HCEC 1CT (cell line): ENCODE measurements around the gene TNFRSF14.
"Not testable (repeated sequence)": the region's sequence is repeated elsewhere in the genome, so short reads cannot be mapped to it uniquely, and the experiment has no call there.

Experiments
- DNase-seq: peaks from one replicate; pipeline ENCODE4 v3.0.0-alpha.2; 2017

Gene TNFRSF14

DNA sequence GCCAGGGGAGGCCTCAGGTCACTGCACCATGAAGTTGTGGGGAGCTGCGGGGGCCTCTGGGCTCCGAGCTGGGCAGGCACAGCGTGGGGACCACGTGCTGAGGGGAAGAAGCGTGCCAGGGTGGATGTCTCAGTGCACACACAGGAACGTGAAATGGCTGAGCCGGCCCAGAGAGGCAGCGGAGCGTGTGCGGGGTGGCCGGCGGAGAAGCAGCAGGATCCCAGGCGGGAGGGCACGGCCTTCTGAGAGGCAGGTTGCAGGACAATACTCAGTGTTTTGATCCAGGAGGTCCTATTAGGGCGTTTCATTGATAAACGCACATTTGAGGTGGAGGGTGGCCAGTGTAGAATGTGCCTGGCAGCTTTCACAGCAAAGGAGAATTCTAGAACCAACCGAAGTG, 12.9 kb downstream of the TNFRSF14 start:
- DNase-seq, result no peak

DNA sequence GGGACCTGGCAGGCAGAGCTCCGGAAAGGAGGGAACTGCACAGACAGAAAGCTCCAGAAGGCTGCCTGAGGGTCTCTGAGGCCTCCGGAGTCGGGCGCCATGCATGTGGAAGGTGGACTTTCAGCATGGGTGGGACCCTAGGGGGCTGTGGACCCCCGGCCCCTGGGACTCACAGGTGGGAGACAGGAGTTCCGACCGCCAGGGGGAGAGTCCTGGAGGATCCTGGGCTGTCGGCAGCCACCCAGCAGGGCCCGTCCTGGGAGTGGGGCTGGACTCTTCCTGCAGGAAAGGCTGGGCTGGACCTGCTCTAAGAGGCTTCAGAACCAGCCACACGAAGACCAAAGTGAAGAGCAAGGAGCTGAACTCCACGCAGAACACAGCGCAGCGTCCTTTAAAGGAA, 13.5 kb downstream of the TNFRSF14 start:
- DNase-seq, result not testable (repeated sequence)

- no peak for DNase-seq
Measured at GRCh38 chr1:2570332-2570731, 14.2 kb downstream of the TNFRSF14 start.

DNA sequence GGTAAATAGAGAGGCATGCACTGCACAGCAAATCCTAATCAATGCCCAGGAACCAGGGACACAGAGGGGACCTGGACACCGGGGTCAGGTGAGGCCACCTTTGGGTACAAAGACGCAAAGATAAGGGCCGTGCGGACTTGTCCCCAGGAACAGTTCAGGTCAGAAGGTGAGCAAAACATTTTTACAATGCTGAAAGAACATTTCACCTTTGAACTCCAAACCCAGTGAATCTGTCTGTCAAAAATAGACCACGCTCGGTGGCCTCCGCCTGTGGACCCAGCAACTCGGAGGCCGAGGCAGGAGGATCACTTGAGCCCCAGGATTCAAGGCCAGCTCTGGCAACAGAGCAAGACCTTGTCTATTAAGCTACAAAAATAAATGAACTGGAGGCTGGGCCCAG, 15.2 kb downstream of the TNFRSF14 start:
- DNase-seq, result no peak

DNA sequence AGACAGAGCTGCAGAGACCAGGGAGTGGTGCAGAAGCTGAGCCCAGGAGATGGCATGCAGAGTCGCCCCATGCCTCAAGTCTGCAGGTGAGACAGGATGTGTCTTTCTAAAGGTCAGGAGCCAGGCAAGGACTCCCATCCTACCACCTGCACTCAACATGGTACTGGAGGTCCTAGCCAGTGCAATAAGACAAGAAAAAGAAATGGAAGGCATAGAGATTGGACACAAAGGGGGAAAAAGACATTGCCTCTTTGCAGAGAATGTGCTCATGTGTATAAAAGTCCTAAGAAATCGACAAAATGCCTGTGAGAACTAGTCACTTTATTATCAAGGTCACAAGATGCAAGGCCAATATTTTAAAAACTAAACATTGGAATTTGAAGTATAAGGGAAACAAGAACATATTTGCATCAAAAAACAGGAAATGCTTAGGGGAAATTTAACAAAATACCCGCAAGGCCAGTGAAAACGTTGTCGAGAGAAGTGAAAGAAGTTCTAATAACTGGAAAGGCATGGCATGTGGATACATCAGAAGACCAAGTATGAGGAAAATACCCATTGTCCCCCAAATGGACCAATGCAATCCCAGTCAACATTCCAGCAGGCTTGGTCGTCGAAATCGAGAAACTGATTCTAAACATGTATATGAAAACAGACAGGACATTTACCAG, 17.2 kb downstream of the TNFRSF14 start:
- DNase-seq, result no peak

DNA sequence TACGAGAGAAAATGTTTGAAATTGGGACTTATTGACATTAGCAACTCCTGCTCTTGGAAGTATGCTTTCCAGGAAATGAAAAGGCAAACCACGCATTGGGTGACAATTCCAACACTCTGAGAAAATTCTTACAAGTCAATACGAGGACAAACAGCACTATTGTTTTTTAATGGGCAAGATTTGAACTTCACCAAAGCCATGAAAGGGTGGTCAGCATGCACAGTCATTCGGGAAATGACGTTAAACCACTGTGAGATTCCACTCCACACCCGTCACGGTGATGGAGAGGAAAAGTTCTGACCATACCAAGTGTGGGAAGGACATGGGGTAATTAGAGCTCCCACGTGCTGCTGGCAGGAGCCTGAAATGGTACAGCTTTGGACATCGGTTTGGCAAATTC, 18.2 kb downstream of the TNFRSF14 start:
- no peak for DNase-seq

GRCh38 chr1:2575801-2576663, 19.9 kb downstream of the TNFRSF14 start:
- DNase-seq, result no peak

DNA sequence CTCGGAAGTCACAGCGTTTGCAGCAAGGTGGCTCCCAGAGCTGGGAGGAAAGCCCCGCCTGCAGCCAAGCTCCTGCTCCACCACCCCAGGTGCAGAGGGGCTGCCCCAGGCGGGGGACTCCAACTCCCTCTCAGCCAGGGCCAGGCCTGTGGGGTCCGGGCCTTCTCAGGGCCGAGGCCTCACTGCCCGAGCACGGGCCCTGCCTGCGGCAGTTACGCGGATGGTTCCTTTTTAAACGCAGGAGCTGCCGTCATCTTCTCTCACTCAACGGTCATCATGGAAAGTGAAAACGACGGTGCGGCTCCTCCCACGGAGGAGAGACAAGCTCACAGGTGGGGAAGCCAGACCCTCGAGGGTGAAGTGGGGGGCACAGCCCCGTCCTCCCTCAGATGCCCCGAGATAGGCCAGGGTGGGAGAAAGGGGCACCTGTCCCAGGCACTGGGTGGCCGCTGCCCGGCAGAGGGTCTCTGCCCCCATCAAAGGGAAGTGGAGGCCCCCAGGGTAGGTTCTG, 21.4 kb downstream of the TNFRSF14 start:
- not testable (repeated sequence) for DNase-seq

DNA sequence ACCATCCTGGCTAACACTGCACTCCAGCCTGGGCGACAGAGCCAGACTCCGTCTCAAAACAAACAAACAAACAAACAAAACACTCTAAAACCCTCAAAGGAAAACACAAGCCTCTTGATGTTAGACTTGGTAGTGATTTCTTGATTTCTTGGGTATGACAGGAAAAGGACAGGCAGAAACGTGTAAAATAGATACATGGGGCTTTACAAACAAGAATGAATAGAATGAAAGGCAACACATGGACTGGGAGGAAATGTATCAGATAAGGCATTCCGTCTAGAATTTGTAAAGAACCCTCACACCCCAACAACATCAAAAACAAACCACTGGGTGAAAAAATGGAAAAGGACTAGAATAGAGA, 22.6 kb downstream of the TNFRSF14 start:
- no peak for DNase-seq

GRCh38 chr1:2580691-2581090, 24.5 kb downstream of the TNFRSF14 start:
- no peak for DNase-seq

GRCh38 chr1:2582391-2582790, 26.2 kb downstream of the TNFRSF14 start:
- no peak for DNase-seq

DNA sequence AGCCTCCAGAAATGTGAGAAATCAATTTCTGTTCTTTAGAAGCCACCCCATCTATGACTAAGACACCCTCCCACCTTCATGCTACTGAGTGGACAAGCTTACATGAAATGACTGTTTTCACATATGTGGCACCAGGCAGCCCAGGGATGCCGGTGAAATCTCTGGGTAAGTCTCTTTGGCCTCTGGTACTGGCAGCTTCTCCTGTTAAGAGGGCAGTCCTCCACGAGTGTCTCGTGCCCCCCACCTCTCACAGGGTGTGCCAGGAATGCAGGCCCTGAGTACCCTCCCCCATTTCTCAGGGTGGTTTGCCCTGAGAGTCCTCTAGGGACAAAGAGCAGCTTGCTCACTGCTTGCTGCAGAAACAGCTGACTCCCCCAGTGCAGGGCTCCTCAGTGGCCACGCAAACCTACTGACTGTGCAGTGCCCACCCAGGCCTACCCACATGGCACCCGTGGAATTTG, 27.2 kb downstream of the TNFRSF14 start:
- no peak for DNase-seq

GRCh38 chr1:2583871-2584351, 27.7 kb downstream of the TNFRSF14 start:
- no peak for DNase-seq

- DNase-seq, result no peak
Measured at GRCh38 chr1:2584686-2585317, 28.6 kb downstream of the TNFRSF14 start.

DNA sequence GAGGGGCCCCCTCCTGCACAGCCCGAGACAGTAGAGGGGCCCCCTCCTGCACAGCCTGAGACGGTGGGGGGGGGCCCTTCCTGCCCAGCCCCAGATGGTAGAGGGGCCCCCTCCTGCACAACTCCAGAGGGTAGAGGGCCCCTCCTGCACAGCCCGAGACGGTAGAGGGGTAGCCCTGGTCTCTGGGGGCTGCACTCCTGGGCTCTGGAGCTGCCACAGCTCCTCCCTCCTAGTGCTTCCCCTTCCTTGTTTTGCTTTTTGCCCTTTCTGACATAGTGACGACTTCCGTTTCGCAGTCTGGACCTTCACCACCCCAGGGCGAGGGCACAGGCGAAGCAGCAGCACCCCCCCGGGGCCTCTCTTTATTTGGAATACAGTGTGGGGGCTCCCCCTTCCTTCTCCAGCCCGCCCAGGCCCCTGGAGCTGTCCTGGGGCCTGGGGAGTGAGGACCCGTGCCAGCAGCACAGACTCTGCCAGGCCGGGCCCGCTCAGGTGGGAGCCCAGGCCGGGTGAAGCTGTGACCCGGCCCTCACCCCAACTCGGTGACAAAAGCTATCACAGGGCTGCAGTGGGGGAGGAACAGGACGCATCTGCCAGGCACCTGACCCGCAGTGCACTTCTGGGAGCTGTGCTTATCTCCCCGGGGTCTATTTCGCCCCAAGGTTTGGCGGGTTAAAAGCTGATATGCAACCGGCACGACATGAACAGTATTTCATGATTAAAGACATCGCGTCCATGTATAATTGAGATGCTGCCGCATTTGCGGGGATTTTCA, 29.3 kb downstream of the TNFRSF14 start:
- DNase-seq, result peak; percentile 36

- peak; percentile 99 for DNase-seq
Measured at GRCh38 chr1:2586154-2587070, 30.2 kb downstream of the TNFRSF14 start, which contains the start of gene PRXL2B. PRXL2B (plus strand) TSS chr1:2586777; CDS start chr1:2586886, 109 bp downstream.

DNA sequence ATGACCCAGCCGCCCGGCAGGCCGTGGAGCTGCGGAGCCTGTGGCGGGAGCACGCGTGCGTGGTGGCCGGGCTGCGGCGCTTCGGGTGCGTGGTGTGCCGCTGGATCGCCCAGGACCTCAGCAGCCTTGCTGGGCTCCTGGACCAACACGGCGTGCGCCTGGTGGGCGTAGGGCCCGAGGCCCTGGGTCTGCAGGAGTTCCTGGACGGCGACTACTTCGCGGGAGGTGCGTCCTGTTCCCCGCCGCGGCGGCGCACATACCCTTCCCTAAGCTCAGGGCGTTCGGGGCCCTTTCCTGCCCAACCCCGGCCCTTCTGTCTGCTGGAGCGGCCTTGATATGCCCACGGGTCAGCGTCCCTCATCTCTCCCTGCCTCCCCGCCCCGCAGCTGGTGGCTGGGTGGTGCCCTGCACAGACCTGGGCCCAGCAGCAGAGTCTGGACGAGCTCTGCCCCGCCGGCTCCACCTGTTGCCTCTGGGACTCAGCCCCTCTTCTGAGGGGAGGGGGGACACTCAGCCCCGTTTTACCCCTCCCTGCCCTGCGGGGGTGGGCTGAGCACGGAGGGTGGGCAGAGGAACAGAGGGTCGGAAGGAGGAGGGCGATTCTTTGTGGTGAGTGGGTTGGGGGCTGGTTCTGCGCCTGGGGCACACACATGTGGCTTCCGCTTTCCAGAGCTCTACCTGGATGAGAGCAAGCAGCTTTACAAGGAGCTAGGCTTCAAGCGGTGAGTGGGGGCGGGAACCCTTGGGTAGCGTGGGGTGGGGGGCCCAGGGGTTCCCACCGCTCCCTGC, 31.1 kb downstream of the TNFRSF14 start:
- DNase-seq, result peak; percentile 3

- no peak for DNase-seq
Measured at GRCh38 chr1:2587860-2588571, 31.8 kb downstream of the TNFRSF14 start.

DNA sequence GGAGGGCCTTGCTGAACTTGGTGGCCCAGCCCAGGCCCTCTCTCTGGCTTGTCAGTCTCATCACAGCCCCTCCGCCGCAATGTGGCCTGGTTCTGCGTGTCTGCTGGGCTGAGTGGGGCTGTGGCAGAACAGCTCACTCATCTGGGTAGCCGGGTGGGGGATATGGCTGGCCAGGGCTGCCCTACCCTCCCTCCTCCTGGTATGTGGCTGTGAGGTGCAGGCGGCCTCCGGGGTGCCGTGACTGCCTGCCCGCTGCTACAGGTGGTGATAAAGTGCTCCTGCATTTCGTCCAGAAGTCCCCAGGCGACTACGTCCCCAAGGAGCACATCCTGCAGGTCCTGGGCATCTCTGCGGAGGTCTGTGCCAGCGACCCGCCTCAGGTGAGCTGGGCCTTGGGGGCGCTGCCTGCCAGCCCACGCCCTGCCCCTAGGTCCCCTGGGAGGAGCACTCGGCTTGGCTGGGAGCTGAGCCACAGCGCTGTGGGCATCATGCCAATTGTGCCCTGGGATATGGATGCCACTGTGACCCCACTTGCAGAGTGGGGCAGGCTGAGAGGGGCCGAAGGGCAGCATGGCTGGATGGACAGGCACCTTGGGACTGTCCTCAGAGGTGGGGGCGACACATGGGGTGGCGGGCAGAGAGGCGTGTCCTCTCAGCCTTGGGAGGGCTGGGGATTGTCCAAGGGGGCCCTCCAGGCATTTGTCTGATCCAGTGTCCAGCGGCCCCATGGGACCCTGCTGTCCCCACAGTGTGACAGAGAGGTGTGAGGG, 32.7 kb downstream of the TNFRSF14 start:
- DNase-seq, result no peak
